Prostate gland (tissue), 2 donors: ENCODE results near the gene LRRTM1. TPM values are rescaled to one million over a fixed set of nuclear protein-coding genes. Genes with fewer than 3 reads are reported as not detected.

Experiments used
- DNase-seq: peaks from one replicate; pipeline ENCODE4 v3.0.0-alpha.2; 2019; ENCODE audit warnings: low spot score
- H3K27ac ChIP-seq, 2 donors: fragments of 200-600 bp; sonication (generic); 2 replicates each; pipeline ENCODE4 v1.5.1; 2017 to 2019
- H3K27me3 ChIP-seq: fragments of 200-600 bp; sonication (generic); replicated peaks from 2 replicates; pipeline ENCODE4 v1.5.1; 2019; ENCODE audit not compliant: insufficient read depth
- H3K36me3 ChIP-seq, 2 donors: fragments of 200-600 bp; sonication (generic); 1 replicate in 1 of 2; 2 replicates in 1 of 2; pipeline versions ENCODE4 v1.5.1 to v1.8.1; 2017 to 2019
- H3K4me1 ChIP-seq: fragments of 200-600 bp; sonication (generic); replicated peaks from 2 replicates; pipeline ENCODE4 v1.5.1; 2019
- H3K4me3 ChIP-seq, 2 donors: fragments of 200-600 bp; sonication (generic); 2 replicates each; pipeline ENCODE4 v1.5.1; 2017 to 2019
- H3K9me3 ChIP-seq: fragments of 200-600 bp; sonication (generic); 2 replicates; pipeline ENCODE4 v1.5.1; 2017
- POLR2A ChIP-seq: fragments of 450-650 bp; IDR thresholded peaks from one replicate; pipeline ENCODE4 v1.6.1; 2016; ENCODE audit warnings: antibody characterized with exemption, mild to moderate bottlenecking
- POLR2AphosphoS5 ChIP-seq: sonication (generic); formaldehyde crosslinking; IDR thresholded peaks from one replicate; pipeline ENCODE4 v1.6.1; 2017; ENCODE audit warnings: antibody characterized with exemption
- WGBS: methylation state at CpG from one replicate; pipeline ENCODE4 v1.1.5; 2018; 5-methylcytosine and 5-hydroxymethylcytosine counted together
- intact Hi-C: fragments of 100-400 bp; cut with DNase I; formaldehyde crosslinking; loops from one replicate; pipeline ENCODE4 v1.14.2; 2022
- total RNA-seq, 2 donors: library from RNA; depleted of rRNA; stranded (reverse); fragments of >200 nt; gene quantifications; one replicate each; pipeline ENCODE4 v1.1.0, GENCODE V29; 2016
- TF ChIP-seq, protein P1 (sequence below), 4 experiments: fragments of 200-600 bp in 2 of 4; fragments of 450-650 bp in 2 of 4; sonication (generic) in 2 of 4; IDR thresholded peaks; 1 replicate in 3 of 4; 2 replicates in 1 of 4; pipeline ENCODE4 v1.5.1; 2016 to 2019; ENCODE audit warnings: antibody characterized with exemption in 4 of 4, mild to moderate bottlenecking in 2 of 4, moderate library complexity in 2 of 4

Gene LRRTM1
- total RNA-seq, 2 donors from 2014 or later: 1.8 TPM; not detected in 1

GRCh38 chr2:80322958-80323357, 18.4 kb upstream of the LRRTM1 start:
- Histone ChIP-seq H3K4me3 (no peak overlapping the region), H3K36me3 (no peaks in the 10 kb centered on the region), H3K9me3 (no peaks in the 10 kb centered on the region), H3K27me3 (no peaks in the 10 kb centered on the region), H3K27ac (no peak overlapping the region), H3K4me1 (no peaks in the 10 kb centered on the region)
- 66% methylated on average over 14 of the region's 14 CpGs for WGBS
- DNase-seq: no peak
- TF ChIP-seq, protein P1, sequence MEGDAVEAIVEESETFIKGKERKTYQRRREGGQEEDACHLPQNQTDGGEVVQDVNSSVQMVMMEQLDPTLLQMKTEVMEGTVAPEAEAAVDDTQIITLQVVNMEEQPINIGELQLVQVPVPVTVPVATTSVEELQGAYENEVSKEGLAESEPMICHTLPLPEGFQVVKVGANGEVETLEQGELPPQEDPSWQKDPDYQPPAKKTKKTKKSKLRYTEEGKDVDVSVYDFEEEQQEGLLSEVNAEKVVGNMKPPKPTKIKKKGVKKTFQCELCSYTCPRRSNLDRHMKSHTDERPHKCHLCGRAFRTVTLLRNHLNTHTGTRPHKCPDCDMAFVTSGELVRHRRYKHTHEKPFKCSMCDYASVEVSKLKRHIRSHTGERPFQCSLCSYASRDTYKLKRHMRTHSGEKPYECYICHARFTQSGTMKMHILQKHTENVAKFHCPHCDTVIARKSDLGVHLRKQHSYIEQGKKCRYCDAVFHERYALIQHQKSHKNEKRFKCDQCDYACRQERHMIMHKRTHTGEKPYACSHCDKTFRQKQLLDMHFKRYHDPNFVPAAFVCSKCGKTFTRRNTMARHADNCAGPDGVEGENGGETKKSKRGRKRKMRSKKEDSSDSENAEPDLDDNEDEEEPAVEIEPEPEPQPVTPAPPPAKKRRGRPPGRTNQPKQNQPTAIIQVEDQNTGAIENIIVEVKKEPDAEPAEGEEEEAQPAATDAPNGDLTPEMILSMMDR (IDR thresholded peaks at IDR 0.05): no peak
- no peak for TF ChIP-seq POLR2AphosphoS5
- TF ChIP-seq POLR2A: no peak
- intact Hi-C loops: no loop called here

DNA sequence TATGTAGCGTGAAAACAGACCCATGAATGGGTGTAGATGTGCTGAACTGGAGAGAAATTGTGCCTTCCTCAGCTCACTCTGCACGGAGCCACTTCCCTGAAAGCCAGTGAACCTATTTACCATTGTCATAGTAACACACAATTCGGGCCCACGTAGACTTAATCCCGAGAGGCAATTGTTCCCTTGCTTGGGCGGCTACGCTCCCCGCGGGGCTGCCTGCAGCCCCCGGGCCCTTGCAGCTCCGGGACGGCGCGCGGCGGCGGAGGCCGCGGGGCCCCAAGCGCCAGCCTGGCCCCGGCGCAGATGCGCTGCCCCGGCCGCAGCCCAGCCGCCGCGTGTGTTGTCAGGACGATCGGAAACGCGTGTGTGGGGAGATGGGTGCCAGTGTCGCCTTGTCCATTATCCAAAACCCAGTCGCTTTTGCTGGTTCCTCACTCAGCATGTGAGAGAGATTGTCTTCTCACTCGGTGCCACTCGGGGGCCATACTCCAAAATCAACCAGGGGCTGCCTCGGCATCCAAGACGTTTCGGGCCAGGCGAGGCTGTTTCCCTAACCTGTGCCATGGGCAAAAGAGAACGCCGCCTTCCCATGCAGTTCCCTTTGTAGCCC, 17.9 kb upstream of the LRRTM1 start:
- intact Hi-C loops: no loop called here
- 12% methylated on average over 35 of the region's 42 CpGs for WGBS

GRCh38 chr2:80312282-80312839, 7.8 kb upstream of the LRRTM1 start:
- Histone ChIP-seq H3K36me3 (no peaks in the 10 kb centered on the region), H3K9me3 (no peaks in the 10 kb centered on the region), H3K4me3 (no peak overlapping the region), H3K27ac (no peak overlapping the region), H3K4me1 (no peaks in the 10 kb centered on the region), H3K27me3 (no peaks in the 10 kb centered on the region)
- TF ChIP-seq, protein P1 (IDR thresholded peaks at IDR 0.05): no peak
- TF ChIP-seq POLR2A: no peak
- no peak for TF ChIP-seq POLR2AphosphoS5
- intact Hi-C loops: no loop called here
- DNase-seq: no peak
- 91% methylated on average over 5 of the region's 5 CpGs for WGBS

More for the DNA sequence above, 17.9 kb upstream of the LRRTM1 start:
- Histone ChIP-seq H3K36me3 (no peaks in the 10 kb centered on the region), H3K4me1 (no peaks in the 10 kb centered on the region), H3K9me3 (no peaks in the 10 kb centered on the region), H3K4me3 (no peak overlapping the region), H3K27me3 (no peaks in the 10 kb centered on the region), H3K27ac (no peak overlapping the region)
- TF ChIP-seq POLR2A (no peak), POLR2AphosphoS5 (no peak)
- TF ChIP-seq, protein P1 (IDR thresholded peaks at IDR 0.05): no peak
- no peak for DNase-seq

DNA sequence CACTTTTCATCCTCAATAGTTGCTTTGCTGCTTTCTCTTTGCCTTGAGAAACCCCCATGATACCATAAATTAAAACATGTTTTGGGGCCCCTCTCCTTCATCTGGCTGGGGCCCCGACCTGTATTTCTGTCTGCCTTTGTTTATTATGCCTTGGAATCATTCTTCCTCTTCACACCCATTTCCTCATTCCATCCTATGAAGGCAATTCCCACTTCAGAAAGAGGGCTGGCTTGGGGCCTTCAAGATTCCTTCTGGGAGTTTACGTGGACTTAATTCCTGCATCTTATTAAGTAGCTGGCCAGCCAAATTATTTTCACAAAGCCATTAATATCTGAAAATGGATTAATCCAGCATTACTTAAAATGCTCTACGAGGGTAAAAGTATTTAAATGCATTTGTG, 6.8 kb upstream of the LRRTM1 start:
- Histone ChIP-seq H3K4me1 (no peaks in the 10 kb centered on the region), H3K9me3 (no peaks in the 10 kb centered on the region), H3K36me3 (no peaks in the 10 kb centered on the region), H3K27ac (no peak overlapping the region), H3K4me3 (no peak overlapping the region), H3K27me3 (no peaks in the 10 kb centered on the region)
- no peak for DNase-seq
- WGBS: 37% methylated on average over 3 of the region's 3 CpGs
- intact Hi-C loops: no loop called here
- TF ChIP-seq POLR2A: no peak
- TF ChIP-seq, protein P1 (IDR thresholded peaks at IDR 0.05): no peak
- no peak for TF ChIP-seq POLR2AphosphoS5
